Measurements from ENCODE around the gene PCDHA1. TPM values are rescaled to one million over a fixed set of nuclear protein-coding genes. Genes with fewer than 3 reads are reported as not detected.
"Not testable (repeated sequence)": the region's sequence is repeated elsewhere in the genome, so short reads cannot be mapped to it uniquely, and the experiment has no call there.

Gene PCDHA1
- total RNA-seq, 1 donor from 2014 or later = 6.6 TPM

DNA sequence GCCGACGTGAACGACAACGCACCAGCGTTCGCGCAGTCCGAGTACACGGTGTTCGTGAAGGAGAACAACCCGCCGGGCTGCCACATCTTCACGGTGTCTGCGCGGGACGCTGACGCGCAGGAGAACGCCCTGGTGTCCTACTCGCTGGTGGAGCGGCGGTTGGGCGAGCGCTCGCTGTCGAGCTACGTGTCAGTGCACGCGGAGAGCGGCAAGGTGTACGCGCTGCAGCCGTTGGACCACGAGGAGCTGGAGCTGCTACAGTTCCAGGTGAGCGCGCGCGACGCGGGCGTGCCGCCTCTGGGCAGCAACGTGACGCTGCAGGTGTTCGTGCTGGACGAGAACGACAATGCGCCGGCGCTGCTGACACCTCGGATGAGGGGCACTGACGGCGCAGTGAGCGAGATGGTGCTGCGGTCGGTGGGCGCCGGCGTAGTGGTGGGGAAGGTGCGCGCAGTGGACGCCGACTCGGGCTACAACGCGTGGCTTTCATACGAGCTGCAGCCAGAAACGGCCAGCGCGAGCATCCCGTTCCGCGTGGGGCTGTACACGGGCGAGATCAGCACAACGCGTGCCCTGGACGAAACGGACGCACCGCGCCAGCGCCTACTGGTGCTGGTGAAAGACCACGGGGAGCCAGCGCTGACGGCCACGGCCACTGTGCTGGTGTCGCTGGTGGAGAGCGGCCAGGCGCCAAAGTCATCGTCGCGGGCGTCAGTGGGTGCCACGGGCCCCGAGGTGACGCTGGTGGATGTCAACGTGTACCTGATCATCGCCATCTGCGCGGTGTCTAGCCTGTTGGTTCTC is 64.1 kb downstream of the PCDHA1 start:
- DNase-seq = not testable (repeated sequence)

DNA sequence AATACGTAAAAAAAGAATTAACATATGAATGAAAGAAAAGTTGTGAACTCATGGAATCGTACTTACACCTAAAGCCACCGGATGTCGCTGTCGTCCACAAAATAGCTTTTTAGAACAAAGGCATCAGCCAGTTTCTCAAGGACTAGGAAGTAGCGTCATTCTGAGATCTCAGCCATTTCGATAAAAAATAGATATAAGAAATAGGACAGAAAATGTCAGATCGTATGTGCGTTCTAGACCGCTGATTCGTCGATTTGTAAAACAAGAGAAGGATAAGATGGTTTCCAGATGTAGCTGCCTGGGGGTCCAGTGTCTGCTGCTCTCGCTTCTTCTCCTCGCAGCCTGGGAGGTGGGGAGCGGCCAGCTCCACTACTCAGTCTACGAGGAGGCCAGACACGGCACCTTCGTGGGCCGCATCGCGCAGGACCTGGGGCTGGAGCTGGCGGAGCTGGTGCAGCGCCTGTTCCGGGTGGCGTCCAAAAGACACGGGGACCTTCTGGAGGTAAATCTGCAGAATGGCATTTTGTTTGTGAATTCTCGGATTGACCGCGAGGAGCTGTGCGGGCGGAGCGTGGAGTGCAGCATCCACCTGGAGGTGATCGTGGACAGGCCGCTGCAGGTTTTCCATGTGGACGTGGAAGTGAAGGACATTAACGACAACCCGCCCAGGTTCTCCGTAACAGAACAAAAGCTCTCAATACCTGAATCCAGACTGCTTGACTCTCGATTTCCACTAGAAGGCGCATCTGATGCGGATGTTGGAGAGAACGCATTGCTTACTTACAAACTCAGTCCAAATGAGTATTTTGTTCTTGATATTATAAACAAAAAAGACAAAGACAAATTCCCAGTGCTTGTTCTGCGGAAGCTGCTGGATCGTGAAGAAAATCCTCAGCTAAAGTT is 70.1 kb downstream of the PCDHA1 start, which contains the start of gene PCDHA10:
Gene PCDHA10, plus strand, starts transcription at position 126 of the 903 bp plus-strand sequence. Its CDS starts 152 bp downstream, at position 278.
- no peak for DNase-seq

DNA sequence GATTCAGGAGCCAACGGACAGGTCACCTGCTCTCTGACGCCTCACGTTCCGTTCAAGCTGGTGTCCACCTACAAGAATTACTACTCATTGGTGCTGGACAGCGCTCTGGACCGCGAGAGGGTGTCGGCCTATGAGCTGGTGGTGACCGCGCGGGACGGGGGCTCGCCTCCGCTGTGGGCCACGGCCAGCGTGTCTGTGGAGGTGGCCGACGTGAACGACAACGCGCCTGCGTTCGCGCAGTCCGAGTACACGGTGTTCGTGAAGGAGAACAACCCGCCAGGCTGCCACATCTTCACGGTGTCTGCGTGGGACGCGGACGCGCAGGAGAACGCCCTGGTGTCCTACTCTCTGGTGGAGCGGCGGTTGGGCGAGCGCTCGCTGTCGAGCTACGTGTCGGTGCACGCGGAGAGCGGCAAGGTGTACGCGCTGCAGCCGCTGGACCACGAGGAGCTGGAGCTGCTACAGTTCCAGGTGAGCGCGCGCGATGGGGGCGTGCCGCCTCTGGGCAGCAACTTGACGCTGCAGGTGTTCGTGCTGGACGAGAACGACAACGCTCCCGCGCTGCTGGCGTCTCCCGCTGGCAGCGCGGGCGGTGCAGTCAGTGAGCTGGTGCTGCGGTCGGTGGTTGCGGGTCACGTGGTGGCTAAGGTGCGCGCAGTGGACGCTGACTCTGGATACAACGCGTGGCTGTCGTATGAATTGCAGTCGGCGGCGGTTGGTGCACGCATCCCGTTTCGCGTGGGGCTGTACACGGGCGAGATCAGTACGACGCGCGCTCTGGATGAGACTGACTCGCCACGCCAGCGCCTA is 71.4 kb downstream of the PCDHA1 start:
- DNase-seq = no peak

DNA sequence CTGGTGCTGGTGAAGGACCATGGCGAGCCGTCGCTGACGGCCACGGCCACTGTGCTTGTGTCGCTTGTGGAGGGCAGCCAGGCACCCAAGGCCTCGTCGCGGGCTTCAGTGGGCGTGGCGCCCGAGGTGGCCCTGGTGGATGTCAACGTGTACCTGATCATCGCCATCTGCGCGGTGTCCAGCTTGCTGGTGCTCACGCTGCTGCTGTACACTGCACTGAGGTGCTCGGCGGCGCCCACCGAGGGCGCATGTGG is 72.0 kb downstream of the PCDHA1 start:
- no peak for DNase-seq

DNA sequence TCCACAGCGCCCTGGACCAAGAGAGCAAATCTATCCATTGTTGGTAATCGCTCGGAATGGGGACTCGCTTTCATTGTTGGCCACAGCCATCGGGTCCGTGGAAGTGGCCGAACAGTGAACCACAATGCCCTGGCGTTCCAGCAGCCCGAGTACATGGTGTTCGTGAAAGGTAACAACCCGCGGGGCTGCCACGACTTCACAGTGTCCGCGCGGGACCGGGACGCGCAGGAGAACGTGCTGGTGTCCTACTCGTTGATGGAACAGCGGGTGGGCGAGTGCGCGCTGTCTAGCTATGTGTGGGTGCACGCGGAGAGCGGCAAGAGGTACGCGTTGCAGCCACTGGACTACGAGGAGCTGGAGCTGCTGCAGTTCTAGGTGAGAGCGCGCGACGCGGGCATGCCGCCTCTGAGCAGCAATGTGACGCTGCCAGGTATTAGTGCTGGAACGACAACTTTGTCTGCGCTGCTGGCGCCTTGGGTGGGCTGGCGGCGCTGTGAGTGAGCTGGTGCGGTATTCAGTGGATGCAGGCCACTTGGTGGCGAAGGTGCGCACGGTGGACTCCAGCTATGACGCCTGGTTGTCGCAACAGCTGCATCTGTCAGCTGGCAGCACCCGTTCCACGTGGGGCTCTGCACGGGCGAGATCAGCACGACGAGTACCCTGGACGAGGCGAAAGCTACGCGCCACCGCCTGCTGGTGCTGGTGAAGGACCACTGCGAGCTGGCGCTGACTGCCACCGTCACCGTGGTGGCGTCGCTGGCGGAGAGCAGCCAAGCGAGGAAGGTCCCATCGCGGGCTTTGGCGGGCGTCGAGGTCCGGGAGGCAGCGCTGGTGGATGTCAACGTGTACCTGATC is 76.7 kb downstream of the PCDHA1 start:
- no peak for DNase-seq

DNA sequence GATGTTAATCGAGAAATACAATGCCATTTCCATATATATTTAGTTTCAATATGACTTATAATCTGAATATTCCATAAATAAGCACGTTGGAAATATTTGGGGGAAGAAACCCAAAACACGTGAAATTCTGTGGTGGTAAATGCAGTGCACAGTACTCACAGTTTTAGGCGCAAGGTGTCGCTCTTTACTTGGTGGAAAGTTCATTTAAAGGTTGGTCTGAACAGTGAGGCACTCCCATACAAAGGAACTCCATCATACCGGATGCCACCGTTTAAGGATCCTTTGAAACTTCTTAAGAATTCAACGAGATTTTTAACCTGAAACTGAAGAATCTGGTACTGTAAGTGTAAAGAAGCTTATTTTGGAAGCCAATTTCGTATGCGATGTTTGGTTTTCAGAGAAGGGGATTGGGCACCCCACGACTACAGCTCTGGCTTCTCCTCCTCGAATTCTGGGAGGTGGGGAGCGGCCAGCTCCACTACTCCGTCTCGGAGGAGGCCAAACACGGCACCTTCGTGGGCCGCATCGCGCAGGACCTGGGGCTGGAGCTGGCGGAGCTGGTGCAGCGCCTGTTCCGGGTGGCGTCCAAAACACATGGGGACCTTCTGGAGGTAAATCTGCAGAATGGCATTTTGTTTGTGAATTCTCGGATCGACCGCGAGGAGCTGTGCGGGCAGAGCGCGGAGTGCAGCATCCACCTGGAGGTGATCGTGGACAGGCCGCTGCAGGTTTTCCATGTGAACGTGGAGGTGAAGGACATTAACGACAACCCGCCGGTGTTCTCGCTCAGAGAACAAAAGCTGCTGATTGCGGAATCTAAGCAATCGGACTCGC is 83.0 kb downstream of the PCDHA1 start, which contains the start of gene PCDHA11:
Gene PCDHA11, plus strand, starts transcription at position 237 of the 834 bp plus-strand sequence. Its CDS starts 147 bp downstream, at position 384.
- DNase-seq = no peak

DNA sequence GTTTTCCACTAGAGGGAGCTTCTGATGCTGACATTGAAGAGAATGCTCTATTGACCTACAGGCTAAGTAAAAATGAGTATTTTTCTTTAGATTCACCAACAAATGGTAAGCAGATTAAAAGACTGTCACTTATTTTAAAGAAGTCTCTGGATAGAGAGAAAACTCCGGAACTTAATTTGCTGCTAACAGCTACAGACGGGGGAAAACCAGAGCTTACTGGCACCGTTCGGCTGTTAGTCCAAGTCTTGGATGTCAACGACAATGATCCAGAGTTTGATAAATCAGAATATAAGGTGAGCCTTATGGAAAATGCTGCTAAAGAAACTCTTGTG is 83.6 kb downstream of the PCDHA1 start:
- DNase-seq = no peak

DNA sequence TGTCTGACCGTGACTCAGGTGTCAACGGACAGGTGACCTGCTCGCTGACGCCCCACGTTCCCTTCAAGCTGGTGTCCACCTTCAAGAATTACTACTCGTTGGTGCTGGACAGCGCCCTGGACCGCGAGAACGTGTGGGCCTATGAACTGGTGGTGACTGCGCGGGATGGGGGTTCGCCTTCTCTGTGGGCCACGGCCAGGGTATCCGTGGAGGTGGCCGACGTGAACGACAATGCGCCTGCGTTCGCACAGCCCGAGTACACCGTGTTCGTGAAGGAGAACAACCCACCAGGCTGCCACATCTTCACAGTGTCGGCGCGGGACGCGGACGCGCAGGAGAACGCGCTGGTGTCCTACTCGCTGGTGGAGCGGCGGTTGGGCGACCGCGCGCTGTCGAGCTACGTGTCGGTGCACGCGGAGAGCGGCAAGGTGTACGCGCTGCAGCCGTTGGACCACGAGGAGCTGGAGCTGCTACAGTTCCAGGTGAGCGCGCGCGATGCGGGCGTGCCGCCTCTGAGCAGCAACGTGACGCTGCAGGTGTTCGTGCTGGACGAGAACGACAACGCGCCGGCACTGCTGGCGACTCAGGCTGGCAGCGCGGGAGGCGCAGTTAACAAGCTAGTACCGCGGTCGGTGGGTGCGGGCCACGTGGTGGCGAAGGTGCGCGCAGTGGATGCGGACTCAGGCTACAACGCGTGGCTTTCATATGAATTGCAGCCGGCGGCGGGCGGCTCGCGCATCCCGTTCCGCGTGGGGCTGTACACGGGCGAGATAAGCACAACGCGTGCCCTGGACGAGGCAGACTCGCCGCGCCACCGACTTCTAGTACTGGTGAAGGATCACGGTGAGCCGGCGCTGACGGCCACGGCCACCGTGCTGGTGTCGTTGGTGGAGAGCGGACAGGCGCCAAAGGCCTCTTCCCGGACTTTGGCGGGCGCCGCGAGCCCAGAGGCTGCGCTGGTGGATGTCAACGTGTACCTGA is 84.6 kb downstream of the PCDHA1 start:
- no peak for DNase-seq

DNA sequence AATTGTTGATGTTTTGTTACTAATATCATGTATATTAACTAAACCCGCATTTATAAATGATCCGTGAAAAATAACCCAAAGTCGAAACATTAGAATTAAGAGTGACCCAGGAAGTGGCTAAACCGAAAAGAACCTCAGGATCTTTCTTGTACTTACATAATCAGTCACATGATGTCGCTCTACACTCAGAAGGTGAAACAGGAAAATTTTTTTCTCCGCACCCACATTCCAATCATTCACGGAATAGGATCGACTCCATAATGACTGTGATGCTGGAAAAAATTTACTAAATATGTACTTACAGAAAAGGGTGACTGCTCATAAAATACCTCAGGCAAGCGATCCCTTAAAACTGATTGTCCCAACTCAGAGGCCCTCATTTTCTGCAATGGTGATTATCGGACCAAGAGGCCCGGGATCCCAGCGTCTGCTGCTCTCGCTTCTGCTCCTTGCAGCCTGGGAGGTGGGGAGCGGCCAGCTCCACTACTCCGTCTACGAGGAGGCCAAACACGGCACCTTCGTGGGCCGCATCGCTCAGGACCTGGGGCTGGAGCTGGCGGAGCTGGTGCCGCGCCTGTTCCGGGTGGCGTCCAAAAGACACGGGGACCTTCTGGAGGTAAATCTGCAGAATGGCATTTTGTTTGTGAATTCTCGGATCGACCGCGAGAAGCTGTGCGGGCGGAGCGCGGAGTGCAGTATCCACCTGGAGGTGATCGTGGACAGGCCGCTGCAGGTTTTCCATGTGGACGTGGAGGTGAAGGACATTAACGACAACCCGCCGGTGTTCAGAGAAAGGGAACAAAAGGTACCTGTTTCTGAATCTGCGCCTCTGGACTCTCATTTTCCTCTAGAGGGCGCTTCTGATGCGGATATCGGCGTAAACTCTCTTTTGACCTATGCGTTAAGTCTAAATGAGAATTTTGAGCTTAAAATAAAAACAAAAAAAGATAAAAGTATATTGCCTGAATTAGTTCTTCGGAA is 89.4 kb downstream of the PCDHA1 start, which contains the start of gene PCDHA12:
Gene PCDHA12, plus strand, starts transcription at position 224 of the 981 bp plus-strand sequence. Its CDS starts 165 bp downstream, at position 389.
- DNase-seq = no peak

DNA sequence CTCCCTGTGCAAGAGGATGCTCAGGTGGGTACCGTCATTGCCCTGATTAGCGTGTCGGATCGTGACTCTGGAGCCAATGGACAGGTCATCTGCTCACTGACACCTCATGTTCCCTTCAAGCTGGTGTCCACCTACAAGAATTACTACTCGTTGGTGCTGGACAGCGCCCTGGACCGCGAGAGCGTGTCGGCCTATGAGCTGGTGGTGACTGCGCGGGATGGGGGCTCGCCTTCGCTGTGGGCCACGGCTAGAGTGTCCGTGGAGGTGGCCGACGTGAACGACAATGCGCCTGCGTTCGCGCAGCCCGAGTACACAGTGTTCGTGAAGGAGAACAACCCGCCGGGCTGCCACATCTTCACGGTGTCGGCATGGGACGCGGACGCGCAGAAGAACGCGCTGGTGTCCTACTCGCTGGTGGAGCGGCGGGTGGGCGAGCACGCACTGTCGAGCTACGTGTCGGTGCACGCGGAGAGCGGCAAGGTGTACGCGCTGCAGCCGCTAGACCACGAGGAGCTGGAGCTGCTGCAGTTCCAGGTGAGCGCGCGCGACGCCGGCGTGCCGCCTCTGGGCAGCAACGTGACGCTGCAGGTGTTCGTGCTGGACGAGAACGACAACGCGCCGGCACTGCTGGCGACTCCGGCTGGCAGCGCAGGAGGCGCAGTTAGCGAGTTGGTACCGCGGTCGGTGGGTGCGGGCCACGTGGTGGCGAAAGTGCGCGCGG is 90.8 kb downstream of the PCDHA1 start:
- DNase-seq = not testable (repeated sequence)

DNA sequence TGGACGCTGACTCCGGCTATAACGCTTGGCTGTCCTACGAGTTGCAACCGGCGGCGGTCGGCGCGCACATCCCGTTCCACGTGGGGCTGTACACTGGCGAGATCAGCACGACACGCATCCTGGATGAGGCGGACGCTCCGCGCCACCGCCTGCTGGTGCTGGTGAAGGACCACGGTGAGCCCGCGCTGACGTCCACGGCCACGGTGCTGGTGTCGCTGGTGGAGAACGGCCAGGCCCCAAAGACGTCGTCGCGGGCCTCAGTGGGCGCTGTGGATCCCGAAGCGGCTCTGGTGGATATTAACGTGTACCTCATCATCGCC is 91.3 kb downstream of the PCDHA1 start:
- no peak for DNase-seq

DNA sequence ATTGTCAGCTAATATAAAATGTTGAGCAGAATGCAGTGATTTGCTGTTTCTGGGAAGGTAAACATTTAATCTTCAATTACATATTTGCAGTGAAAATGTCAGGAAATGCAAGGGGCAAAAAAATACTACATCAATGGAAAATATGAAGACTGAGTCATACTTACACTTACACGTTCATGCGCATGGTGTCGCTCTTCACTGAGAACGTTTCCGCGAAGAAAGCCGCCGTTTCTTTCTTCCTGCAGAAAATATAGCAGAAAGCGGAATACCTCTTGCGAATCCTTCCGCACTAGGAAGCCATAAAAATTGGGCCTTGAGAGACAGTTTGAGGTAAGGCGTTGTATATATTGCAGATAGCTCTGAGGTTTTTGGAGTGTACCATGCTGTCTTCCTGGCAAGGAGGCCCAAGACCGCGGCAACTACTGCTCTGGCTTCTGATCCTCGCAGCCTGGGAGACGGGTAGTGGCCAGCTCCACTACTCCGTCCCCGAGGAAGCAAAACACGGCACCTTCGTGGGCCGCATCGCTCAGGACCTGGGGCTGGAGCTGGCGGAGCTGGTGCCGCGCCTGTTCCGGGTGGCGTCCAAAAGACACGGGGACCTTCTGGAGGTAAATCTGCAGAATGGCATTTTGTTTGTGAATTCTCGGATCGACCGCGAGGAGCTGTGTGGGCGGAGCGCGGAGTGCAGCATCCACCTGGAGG is 96.1 kb downstream of the PCDHA1 start, which contains the start of gene PCDHA13:
Gene PCDHA13, plus strand, starts transcription at position 236 of the 702 bp plus-strand sequence. Its CDS starts 145 bp downstream, at position 381.
- DNase-seq = no peak

DNA sequence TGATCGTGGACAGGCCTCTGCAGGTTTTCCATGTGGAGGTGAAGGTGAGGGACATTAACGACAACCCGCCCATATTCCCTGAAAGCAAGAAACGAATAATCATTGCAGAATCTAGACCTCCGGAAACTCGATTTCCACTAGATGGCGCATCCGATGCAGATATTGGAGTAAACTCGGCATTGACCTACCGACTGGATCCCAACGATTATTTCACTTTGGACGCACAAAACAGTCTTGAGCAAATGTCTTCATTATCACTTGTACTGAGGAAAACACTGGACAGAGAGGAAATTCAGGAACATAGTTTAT is 96.6 kb downstream of the PCDHA1 start:
- no peak for DNase-seq

DNA sequence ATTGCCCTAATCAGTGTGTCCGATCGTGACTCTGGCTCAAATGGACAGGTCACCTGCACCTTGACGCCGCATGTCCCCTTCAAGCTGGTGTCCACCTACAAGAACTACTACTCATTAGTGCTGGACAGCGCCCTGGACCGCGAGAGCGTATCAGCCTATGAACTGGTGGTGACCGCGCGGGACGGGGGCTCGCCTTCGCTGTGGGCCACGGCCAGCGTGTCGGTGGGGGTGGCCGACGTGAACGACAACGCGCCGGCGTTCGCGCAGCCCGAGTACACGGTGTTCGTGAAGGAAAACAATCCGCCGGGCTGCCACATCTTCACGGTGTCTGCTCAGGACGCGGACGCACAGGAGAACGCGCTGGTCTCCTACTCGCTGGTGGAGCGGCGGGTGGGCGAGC is 97.4 kb downstream of the PCDHA1 start:
- no peak for DNase-seq

DNA sequence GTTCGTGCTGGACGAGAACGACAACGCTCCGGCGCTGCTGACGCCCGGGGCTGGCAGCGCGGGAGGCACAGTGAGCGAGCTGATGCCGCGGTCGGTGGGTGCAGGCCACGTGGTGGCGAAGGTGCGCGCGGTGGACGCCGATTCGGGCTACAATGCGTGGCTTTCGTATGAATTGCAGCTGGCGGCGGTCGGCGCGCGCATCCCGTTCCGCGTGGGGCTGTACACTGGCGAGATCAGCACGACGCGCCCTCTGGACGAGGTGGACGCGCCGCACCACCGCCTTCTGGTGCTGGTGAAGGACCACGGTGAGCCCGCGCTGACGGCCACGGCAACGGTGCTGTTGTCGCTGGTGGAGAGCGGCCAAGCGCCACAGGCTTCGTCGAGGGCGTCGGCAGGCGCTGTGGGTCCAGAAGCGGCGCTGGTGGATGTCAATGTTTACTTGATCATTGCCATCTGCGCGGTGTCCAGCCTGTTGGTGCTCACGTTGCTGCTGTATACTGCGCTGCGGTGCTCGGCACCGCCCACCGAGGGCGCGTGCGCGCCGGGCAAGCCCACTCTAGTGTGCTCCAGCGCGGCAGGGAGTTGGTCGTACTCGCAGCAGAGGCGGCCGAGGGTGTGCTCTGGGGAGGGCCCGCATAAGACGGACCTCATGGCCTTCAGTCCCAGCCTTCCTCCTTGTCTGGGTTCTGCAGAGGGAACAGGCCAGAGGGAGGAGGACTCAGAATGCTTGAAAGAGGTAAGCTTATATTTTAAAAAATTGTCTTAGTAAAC is 98.2 kb downstream of the PCDHA1 start:
- DNase-seq = no peak

DNA sequence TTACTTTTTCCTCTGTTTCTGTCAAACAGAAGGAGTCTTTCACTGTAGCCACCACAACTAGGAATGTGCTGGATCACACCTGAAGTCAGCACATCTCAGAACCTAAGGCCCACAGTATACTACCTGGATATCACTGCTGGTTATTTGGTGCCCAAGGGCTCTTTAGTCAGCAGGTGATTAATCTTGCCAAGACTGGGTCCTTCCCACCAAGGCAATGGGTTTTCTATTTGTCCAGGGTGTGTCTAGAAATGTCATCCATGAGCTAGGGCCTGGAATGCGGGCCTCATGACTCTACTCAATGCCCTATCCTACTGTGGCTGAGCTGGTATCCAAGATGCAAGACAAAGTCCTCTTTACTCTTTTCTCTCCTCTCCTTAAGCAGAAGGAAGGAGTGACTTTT is 130.4 kb downstream of the PCDHA1 start:
- no peak for DNase-seq
